Naive thymus-derived CD4-positive, alpha-beta T cell (primary cell): ENCODE results near the gene ONECUT2. TPM values are rescaled to one million over a fixed set of nuclear protein-coding genes. Genes with fewer than 3 reads are reported as not detected.

Experiments used
- ATAC-seq: fragments of 150-1000 bp; cut with Tn5 transposase; 2 replicates; pipeline ENCODE4 v1.10.0; 2021; ENCODE audit warnings: mild to moderate bottlenecking, moderate library complexity
- CTCF ChIA-PET: fragments of 350-600 bp; sonication (Branson Sonifier 250); formaldehyde crosslinking; loops from one replicate; lab custom pipeline; 2021; ENCODE audit warnings: antibody characterized with exemption; lab: Charles Lee
- POLR2A ChIA-PET: fragments of 350-600 bp; sonication (Branson Sonifier 250); formaldehyde crosslinking; loops from one replicate; lab custom pipeline; 2021; ENCODE audit warnings: antibody characterized with exemption, inconsistent platforms; lab: Charles Lee
- DNase-seq, 9 donors: peaks; one replicate each; pipeline versions ENCODE4 v3.0.0 to v3.0.0-alpha.2; 2020 to 2022; ENCODE audit warnings: mixed read lengths in 1 of 9
- H3K27ac ChIP-seq: one replicate; pipeline ENCODE4 v1.7.0; 2013; ENCODE audit warnings: mild to moderate bottlenecking, low read depth, low read length, moderate library complexity
- H3K27me3 ChIP-seq, 2 donors: one replicate each; pipeline ENCODE4 v1.7.0; 2013; ENCODE audit warnings: low read length in 2 of 2, mild to moderate bottlenecking in 2 of 2, moderate library complexity in 2 of 2; ENCODE audit not compliant: control insufficient read depth in 2 of 2, insufficient read depth in 2 of 2
- H3K36me3 ChIP-seq, 3 experiments: 1 replicate in 2 of 3; 2 replicates in 1 of 3; pipeline ENCODE4 v1.7.0; 2013; ENCODE audit warnings: low read length in 3 of 3, mild to moderate bottlenecking in 3 of 3, moderate library complexity in 1 of 3; ENCODE audit not compliant: insufficient read depth in 3 of 3, control insufficient read depth in 2 of 3
- H3K4me1 ChIP-seq, 2 donors: one replicate each; pipeline ENCODE4 v1.7.0; 2013; ENCODE audit warnings: low read length in 2 of 2, mild to moderate bottlenecking in 2 of 2, moderate library complexity in 1 of 2; ENCODE audit not compliant: control insufficient read depth in 2 of 2, insufficient read depth in 2 of 2
- H3K4me3 ChIP-seq: 2 replicates; pipeline ENCODE4 v1.7.0; 2013; ENCODE audit warnings: mild to moderate bottlenecking, low read length
- H3K9me3 ChIP-seq, 3 experiments: 1 replicate in 2 of 3; 2 replicates in 1 of 3; pipeline ENCODE4 v1.7.0; 2013; ENCODE audit warnings: low read length in 3 of 3; ENCODE audit not compliant: control insufficient read depth in 2 of 3
- H3K27ac Mint-ChIP-seq, 9 donors: one replicate each; pipeline ENCODE4 v1.8.0; 2020 to 2022; ENCODE audit warnings: mixed read lengths in 9 of 9, mild to moderate bottlenecking in 8 of 9, moderate library complexity in 5 of 9, inconsistent platforms in 2 of 9
- H3K27me3 Mint-ChIP-seq, 5 donors: one replicate each; pipeline ENCODE4 v1.8.0; 2021 to 2022; ENCODE audit warnings: mixed read lengths in 5 of 5, mild to moderate bottlenecking in 1 of 5
- H3K36me3 Mint-ChIP-seq, 5 donors: one replicate each; pipeline ENCODE4 v1.8.0; 2020 to 2022; ENCODE audit warnings: mixed read lengths in 5 of 5, mild to moderate bottlenecking in 3 of 5, inconsistent platforms in 1 of 5
- H3K4me1 Mint-ChIP-seq, 7 donors: one replicate each; pipeline ENCODE4 v1.8.0; 2020 to 2022; ENCODE audit warnings: mixed read lengths in 7 of 7, mild to moderate bottlenecking in 3 of 7, inconsistent platforms in 1 of 7
- H3K4me3 Mint-ChIP-seq, 10 donors: one replicate each; pipeline ENCODE4 v1.8.0; 2020 to 2022; ENCODE audit warnings: mild to moderate bottlenecking in 10 of 10, mixed read lengths in 10 of 10, moderate library complexity in 6 of 10, inconsistent platforms in 2 of 10
- H3K9me3 Mint-ChIP-seq, 11 donors: one replicate each; pipeline ENCODE4 v1.8.0; 2020 to 2022; ENCODE audit warnings: mixed read lengths in 11 of 11, mild to moderate bottlenecking in 4 of 11, inconsistent platforms in 1 of 11, moderate library complexity in 1 of 11
- intact Hi-C, 2 donors: fragments of 100-400 bp; cut with micrococcal nuclease; formaldehyde crosslinking; loops; one replicate each; pipeline ENCODE4 v1.15.1; 2023
- polyA plus RNA-seq, 2 donors: library from polyadenylated mRNA; unstranded; fragments of 300-500 nt; fragmentation: Illumina TruSeq; gene quantifications; one replicate each; pipeline ENCODE4 v1.2.3, GENCODE V29; 2021
- total RNA-seq, 6 experiments: library from RNA in 5 of 6; stranded (reverse) in 5 of 6; gene quantifications; 1 replicate in 5 of 6; 2 replicates in 1 of 6; pipeline ENCODE4 v1.2.3 and lab custom pipeline; 2021 to 2026

Gene ONECUT2
- total and polyA plus RNA-seq, 7 experiments from 2014 or later: not detected

DNA sequence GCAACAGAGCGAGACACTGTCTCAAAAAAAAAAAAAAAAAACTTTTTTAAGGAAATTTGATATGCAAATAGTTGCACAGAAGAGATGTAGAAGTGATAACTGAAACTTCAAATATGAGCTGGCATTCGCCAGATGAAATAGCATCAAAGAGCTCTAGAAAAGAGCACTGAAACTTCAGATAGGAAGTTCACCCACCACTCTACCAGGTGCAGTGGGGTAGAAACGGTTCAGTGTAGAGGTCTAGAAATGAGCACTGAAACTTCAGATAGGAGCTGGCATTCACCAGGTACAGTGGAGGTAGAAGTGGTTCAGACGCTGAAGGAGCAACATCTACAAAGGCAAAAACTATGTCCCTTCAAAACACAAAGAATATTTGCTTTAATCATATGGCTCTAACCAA is 9.0 kb upstream of the ONECUT2 start:
- H3K27me3 ChIP-seq: peaks cover 0 to 26% of the 10 kb centered on the region in 2 donors
- H3K36me3 Mint-ChIP-seq: peaks cover 0 to 9% (median 1%) of the 10 kb centered on the region in 5 donors
- H3K9me3 ChIP-seq: peaks cover 0 to 8% (median 0%) of the 10 kb centered on the region in 3 experiments
- no peak overlapping the region for H3K27ac ChIP-seq
- H3K4me3 ChIP-seq: no peak overlapping the region
- peaks cover 3 to 5% of the 10 kb centered on the region in 2 donors for H3K4me1 ChIP-seq
- ChIA-PET POLR2A (interaction anchor here (0.7 kb wide), 1 partner anchor 88 kb away, joined by 5 read pairs; no protein-coding TSS in a partner anchor), CTCF (interaction anchor here (0.6 to 0.7 kb wide), 2 partner anchors 16 to 793 kb away, joined by 4 to 7 read pairs; no protein-coding TSS in a partner anchor)
- peaks cover 9 to 19% (median 13%) of the 10 kb centered on the region in 7 donors for H3K4me1 Mint-ChIP-seq
- no peaks in the 10 kb centered on the region for H3K36me3 ChIP-seq
- ATAC-seq: no peak
- intact Hi-C loops: no loop called here
- H3K27me3 Mint-ChIP-seq: peaks cover 47 to 85% (median 78%) of the 10 kb centered on the region in 5 donors
- peaks cover 0 to 50% (median 19%) of the 10 kb centered on the region in 11 donors for H3K9me3 Mint-ChIP-seq
- no peak for DNase-seq
- H3K27ac Mint-ChIP-seq: no peak overlapping the region
- H3K4me3 Mint-ChIP-seq: no peak overlapping the region

DNA sequence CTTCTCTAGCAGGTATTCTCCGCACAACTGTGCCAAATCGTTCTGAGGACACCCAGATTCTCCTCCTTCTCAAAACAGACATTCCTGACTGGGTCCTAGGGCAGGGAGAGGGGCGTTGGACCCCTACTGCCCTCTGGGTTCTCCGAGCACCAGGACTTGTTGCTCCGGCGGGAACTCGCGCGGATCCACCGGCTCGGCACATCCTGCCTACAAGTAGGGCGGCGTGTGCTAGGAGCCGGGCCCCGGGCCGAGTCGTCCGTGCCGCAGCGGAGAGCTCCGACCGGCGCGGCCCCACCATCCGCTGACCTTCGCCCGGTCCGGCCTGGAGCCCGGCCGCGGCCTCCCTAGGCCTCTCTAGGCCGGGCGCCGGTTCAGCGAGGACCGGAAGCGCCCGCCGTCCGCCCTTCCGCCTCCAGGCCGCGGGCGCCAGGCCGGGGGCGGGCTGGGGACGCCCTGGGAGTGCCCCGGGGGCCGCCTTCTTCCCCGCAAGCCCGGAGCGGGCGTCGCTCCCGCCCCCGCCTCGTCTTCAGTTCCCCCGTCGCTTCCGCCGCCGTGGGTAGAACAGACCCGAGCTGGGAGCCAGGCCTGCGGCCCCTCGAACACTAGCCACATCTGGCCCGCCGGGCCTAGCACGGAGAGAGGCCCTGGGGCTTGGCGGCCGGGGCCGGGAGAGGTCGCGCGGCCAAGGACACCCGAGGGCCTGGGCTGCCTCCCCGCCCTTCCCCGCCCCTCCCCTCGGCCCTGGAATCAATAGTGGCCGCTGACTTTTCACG is 7.6 kb upstream of the ONECUT2 start:
- CTCF ChIA-PET: no interaction called here
- Mint-ChIP-seq H3K4me3 (peak overlapping the region in 7 of 10 donors; percentile 25 to 62 (median 49)), H3K4me1 (peaks cover 9 to 19% (median 13%) of the 10 kb centered on the region in 7 donors), H3K36me3 (peaks cover 0 to 9% (median 3%) of the 10 kb centered on the region in 5 donors), H3K27ac (no peak overlapping the region), H3K9me3 (peaks cover 0 to 59% (median 22%) of the 10 kb centered on the region in 11 donors), H3K27me3 (peaks cover 61 to 85% (median 79%) of the 10 kb centered on the region in 5 donors)
- intact Hi-C loops: no loop called here
- Histone ChIP-seq H3K4me1 (peaks cover 3 to 5% of the 10 kb centered on the region in 2 donors), H3K27ac (no peak overlapping the region), H3K4me3 (no peak overlapping the region), H3K9me3 (peaks cover 0 to 13% (median 0%) of the 10 kb centered on the region in 3 experiments), H3K27me3 (peaks cover 0 to 38% of the 10 kb centered on the region in 2 donors), H3K36me3 (no peaks in the 10 kb centered on the region)
- ATAC-seq (peak; percentile 16), DNase-seq (no peak)
- POLR2A ChIA-PET: no interaction called here

DNA sequence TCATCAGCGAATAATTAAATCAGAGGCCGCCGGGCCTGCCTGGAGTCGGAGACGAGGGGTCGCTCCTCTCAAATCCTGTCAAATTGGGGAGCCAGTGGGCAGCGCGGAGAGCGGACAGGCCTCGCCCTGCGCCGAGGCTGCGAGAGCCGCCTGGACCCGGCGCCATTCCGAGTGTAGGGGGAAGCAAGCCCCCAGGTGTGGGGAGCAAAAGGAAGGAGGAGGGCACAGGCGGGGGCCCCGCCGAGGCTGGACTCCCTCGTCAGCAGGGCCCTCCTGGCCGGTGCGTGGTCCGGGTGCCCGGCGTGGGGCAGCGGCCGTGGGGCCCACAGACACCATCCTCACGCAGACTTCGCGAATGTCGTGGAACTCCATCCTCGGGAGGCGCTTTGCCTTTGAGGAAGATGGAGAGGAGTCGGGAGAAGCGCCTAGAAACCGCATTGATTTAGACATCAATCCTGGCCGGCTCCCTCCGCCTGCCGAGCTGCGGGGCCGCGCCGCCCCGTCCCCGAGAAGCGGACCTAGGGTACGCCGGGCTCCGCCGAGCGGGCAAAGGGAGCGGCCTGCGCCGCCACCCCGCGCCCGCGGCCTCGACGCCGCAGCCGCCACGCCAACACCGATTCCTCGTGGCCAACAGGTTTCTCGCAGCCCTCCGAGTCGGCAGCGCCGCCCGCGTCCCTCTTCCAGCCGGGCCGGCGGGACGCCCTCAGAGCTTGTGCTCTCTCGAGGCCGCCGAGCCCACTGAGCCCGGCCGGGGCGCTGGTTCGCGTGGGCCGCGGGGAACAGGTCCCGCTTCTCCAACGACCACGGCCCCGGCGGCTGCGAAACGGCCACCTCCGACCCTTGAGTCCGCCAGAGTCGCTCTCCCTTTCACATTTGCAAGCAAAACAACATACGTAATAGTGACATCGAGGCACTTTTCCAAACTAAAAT is 6.7 kb upstream of the ONECUT2 start:
- Histone ChIP-seq H3K4me1 (peaks cover 3 to 5% of the 10 kb centered on the region in 2 donors), H3K36me3 (no peaks in the 10 kb centered on the region), H3K27me3 (peaks cover 2 to 42% of the 10 kb centered on the region in 2 donors), H3K9me3 (peaks cover 0 to 13% (median 0%) of the 10 kb centered on the region in 3 experiments), H3K4me3 (no peak overlapping the region), H3K27ac (no peak overlapping the region)
- Mint-ChIP-seq H3K4me1 (peaks cover 9 to 23% (median 13%) of the 10 kb centered on the region in 7 donors), H3K27me3 (peaks cover 69 to 85% (median 81%) of the 10 kb centered on the region in 5 donors), H3K4me3 (peak overlapping the region in 8 of 10 donors; percentile 38 to 69 (median 60)), H3K9me3 (peaks cover 0 to 64% (median 22%) of the 10 kb centered on the region in 11 donors), H3K27ac (peak overlapping the region in 1 of 9 donors; percentile 59), H3K36me3 (peaks cover 0 to 9% (median 3%) of the 10 kb centered on the region in 5 donors)
- ChIA-PET POLR2A (no interaction called here), CTCF (no interaction called here)
- intact Hi-C loops: no loop called here
- no peak for ATAC-seq
- DNase-seq: no peak

GRCh38 chr18:57429167-57430078 is 5.8 kb upstream of the ONECUT2 start:
- H3K27ac Mint-ChIP-seq: peak overlapping the region in 1 of 9 donors; percentile 59
- peak overlapping the region in 9 of 10 donors; percentile 13 to 69 (median 60) for H3K4me3 Mint-ChIP-seq
- POLR2A ChIA-PET: no interaction called here
- Histone ChIP-seq H3K36me3 (no peaks in the 10 kb centered on the region), H3K27ac (no peak overlapping the region), H3K4me3 (no peak overlapping the region), H3K4me1 (peaks cover 3 to 8% of the 10 kb centered on the region in 2 donors), H3K9me3 (peaks cover 0 to 13% (median 0%) of the 10 kb centered on the region in 3 experiments), H3K27me3 (peaks cover 2 to 42% of the 10 kb centered on the region in 2 donors)
- intact Hi-C loops: loop anchor here in 1 of 2 donors (5.0 to 10.0 kb wide), 3 partner anchors 77 to 1843 kb away; partner anchors contain the start of genes ATP8B1, RAX and ST8SIA3
- CTCF ChIA-PET: no interaction called here
- ATAC-seq (no peak), DNase-seq (no peak)
- H3K4me1 Mint-ChIP-seq: peaks cover 9 to 32% (median 17%) of the 10 kb centered on the region in 7 donors
- H3K36me3 Mint-ChIP-seq: peaks cover 0 to 9% (median 3%) of the 10 kb centered on the region in 5 donors
- peaks cover 78 to 86% (median 81%) of the 10 kb centered on the region in 5 donors for H3K27me3 Mint-ChIP-seq
- peaks cover 0 to 73% (median 24%) of the 10 kb centered on the region in 11 donors for H3K9me3 Mint-ChIP-seq

- Histone ChIP-seq H3K4me3 (no peak overlapping the region), H3K9me3 (peaks cover 0 to 13% (median 0%) of the 10 kb centered on the region in 3 experiments), H3K27me3 (peaks cover 2 to 42% of the 10 kb centered on the region in 2 donors), H3K27ac (no peak overlapping the region), H3K4me1 (peaks cover 3 to 15% of the 10 kb centered on the region in 2 donors), H3K36me3 (no peaks in the 10 kb centered on the region)
- H3K4me3 Mint-ChIP-seq: peak overlapping the region in 6 of 10 donors; percentile 23 to 69 (median 58)
- H3K4me1 Mint-ChIP-seq: peaks cover 9 to 37% (median 23%) of the 10 kb centered on the region in 7 donors
- peaks cover 0 to 68% (median 22%) of the 10 kb centered on the region in 11 donors for H3K9me3 Mint-ChIP-seq
- ChIA-PET CTCF (no interaction called here), POLR2A (no interaction called here)
- DNase-seq: no peak
- peaks cover 75 to 81% (median 77%) of the 10 kb centered on the region in 5 donors for H3K27me3 Mint-ChIP-seq
- H3K36me3 Mint-ChIP-seq: peaks cover 0 to 9% (median 3%) of the 10 kb centered on the region in 5 donors
- no peak for ATAC-seq
- peak overlapping the region in 1 of 9 donors; percentile 29 for H3K27ac Mint-ChIP-seq
- intact Hi-C loops: loop anchor here in 1 of 2 donors (5.0 to 10.0 kb wide), 3 partner anchors 78 to 1842 kb away; partner anchors contain the start of genes ATP8B1, RAX and ST8SIA3
These were observed 4.8 kb upstream of the ONECUT2 start for GRCh38 chr18:57430079-57431001.
